ENCODE data around the gene USH1C.

Gene USH1C

GRCh38 chr11:17551347-17552040 is 7.3 kb upstream of the USH1C start:
- no peak for TF ChIP-seq CTCF (conservative IDR thresholded peaks at IDR 0.05)

DNA sequence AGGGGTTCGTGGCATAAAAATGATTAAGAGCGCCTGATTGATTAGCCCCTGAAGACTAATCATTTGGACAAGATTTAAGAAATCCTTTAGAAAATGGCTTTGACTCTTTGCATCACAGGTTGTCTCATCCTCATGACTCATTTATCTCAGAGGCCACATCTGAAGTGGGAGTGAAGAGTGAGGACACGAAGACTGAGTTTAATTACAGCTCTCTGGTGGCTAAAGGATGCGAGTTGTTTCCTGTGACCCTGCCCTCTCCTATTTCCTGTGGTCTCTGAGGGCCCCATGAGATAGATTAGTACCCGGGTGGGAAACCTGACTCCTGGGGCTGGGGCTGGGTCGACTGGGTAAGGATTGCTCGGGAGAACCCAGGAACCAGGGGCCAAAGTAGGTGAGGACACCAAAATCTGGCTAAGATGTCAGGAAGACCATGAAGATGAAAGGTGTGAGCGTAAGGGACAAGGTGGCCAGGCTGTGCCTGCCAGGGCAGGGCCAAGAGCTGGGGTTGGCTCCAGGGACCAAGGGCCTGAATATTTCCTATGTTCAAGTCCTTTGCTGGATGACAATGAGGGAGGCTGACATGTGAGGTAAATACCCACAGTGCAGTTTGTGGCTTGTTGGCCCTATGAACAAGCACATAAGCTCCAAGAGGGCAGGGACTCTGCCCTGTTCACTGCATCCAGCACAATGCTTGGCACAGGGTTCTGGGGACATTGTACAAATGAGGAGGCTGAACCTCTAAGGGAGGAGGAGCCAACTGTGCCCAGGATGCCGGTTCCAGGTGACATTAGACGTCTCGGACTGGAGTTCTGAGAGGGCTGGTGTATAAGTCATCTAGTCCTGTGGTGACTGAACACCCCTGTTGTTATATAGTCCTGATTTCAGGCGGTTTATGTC is 6.5 kb upstream of the USH1C start:
- H3K27ac ChIP-seq = no peak overlapping the region
- no peak for TF ChIP-seq CTCF (conservative IDR thresholded peaks at IDR 0.05)

More at GRCh38 chr11:17551347-17552040, 7.3 kb upstream of the USH1C start:
- no peak overlapping the region for H3K27ac ChIP-seq

- H3K27ac ChIP-seq = no peak overlapping the region
- TF ChIP-seq CTCF (conservative IDR thresholded peaks at IDR 0.05) = no peak; the same call in 1 of the 2 replicates
These were observed 4.2 kb upstream of the USH1C start for GRCh38 chr11:17548444-17548843.

DNA sequence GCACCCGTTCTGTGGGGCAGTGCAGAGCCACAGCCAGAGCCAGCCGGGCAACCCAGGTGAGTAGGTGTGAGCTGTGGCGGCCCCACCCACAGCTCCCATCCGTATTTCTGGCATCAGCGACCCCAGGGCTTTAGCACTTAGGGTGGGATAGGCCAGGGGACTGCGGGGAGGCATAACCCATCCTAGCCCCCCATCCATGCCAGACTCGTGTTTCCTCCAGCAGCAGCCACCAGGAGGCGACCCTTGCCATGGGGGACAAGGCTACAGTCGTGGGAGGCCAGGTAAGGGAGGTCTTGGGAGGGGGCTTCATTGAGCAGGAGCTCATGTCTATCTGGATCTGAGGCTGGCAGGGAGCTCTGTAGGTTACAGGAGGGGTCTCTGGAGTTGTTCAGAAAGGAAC is 3.7 kb upstream of the USH1C start:
- no peak overlapping the region for H3K27ac ChIP-seq
- TF ChIP-seq CTCF (conservative IDR thresholded peaks at IDR 0.05) = no peak

- no peak within 1 kb of the TSS for H3K27ac ChIP-seq
- no peak for TF ChIP-seq CTCF (conservative IDR thresholded peaks at IDR 0.05)
These were observed 2.9 kb upstream of the USH1C start, which contains the start of gene OTOG for GRCh38 chr11:17547051-17547577. Gene OTOG (plus strand): TSS chr11:17547259. CDS start chr11:17547373, 114 bp downstream.

DNA sequence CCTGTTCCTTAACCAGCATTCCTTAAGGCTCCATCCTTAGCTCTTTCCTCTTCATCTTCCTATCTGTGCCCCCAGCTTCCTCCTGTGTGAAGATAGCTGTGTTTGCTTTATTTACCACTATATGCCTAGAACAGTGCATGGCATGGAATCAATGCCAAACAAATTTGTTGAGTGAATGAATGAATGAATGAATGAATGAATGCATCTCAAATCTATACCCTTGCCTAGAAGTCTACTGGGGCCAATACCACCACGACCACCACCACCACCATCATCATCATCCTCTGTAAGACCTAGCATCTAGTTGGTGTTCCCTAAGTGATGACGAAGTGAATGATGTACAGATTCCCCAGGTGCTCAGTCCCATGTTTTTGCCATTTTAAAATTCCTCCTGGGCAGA is 2.0 kb upstream of the USH1C start:
- no peak for TF ChIP-seq CTCF (conservative IDR thresholded peaks at IDR 0.05)
- no peak overlapping the region for H3K27ac ChIP-seq

DNA sequence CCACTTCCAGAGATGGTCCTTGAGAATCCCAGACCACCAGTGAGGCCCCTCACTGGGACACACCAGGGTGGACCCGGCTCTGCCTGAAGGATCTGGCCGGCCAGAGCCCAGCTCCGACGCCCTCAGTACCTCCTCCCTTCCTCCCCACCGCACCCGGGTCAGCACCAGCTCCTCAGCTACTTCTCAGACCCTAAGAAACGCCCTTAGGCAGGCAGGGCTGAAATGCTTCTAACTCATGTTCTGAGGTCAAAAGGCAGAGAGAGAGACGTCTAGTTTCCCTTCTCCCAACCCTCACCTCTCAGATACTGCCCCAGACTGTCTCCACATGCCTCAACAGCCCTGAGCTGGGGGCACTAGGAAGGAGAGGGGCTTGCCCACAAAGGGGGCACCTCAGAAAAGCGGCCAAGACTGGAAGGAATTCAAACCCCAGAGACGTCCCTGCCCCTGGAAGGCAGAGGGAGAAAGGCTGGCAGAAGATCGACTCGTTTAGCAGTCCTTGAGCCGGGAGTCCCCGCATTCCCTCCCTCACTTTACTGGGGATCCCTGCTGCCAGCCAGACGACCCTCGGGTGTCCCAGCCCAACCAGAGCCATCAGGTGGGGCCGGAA is 539 bp downstream of the USH1C start:
- no peak overlapping the region for H3K27ac ChIP-seq
- no peak for TF ChIP-seq CTCF (conservative IDR thresholded peaks at IDR 0.05)

All from VCaP (cell line).